GM23338 (cell line): Measurements from ENCODE around the gene GRIK1.

ENCODE experiments used
- CREB1 ChIP-seq: fragments of 250-450 bp; sonication (Bioruptor Pico); IDR thresholded peaks from 2 replicates; pipeline ENCODE4 v1.5.0; 2020; ENCODE audit warnings: low read depth, mild to moderate bottlenecking, moderate library complexity
- CTCF ChIP-seq, 2 experiments: fragments of 200-600 bp in 1 of 2; sonication (generic) in 1 of 2; conservative IDR thresholded peaks; 2 replicates each; pipeline versions ENCODE4 v1.5.1 to v1.6.1; 2016 to 2017; ENCODE audit warnings: antibody characterized with exemption in 2 of 2, low read depth in 2 of 2, mild to moderate bottlenecking in 2 of 2, moderate library complexity in 1 of 2
- EZH2 ChIP-seq: fragments of 200-600 bp; sonication (generic); IDR thresholded peaks from one replicate; pipeline ENCODE4 v1.8.0; 2017; ENCODE audit warnings: antibody characterized with exemption, mild to moderate bottlenecking, low read depth; ENCODE audit not compliant: unreplicated experiment
- EZH2phosphoT487 ChIP-seq: fragments of 200-600 bp; sonication (generic); IDR thresholded peaks from one replicate; pipeline ENCODE4 v1.8.1; 2018; ENCODE audit warnings: antibody characterized with exemption; ENCODE audit not compliant: unreplicated experiment
- JUNB ChIP-seq: IDR thresholded peaks from one replicate; pipeline ENCODE4 v1.6.1; 2016; ENCODE audit warnings: antibody characterized with exemption; ENCODE audit not compliant: unreplicated experiment
- NANOG ChIP-seq: IDR thresholded peaks from 2 replicates; pipeline ENCODE4 v1.6.1; 2016; ENCODE audit warnings: antibody characterized with exemption, borderline replicate concordance
- POLR2AphosphoS5 ChIP-seq: IDR thresholded peaks from 2 replicates; pipeline ENCODE4 v1.6.1; 2016; ENCODE audit warnings: antibody characterized with exemption, low read depth
- ZNF114 ChIP-seq: fragments of 250-450 bp; sonication (Bioruptor Pico); IDR thresholded peaks from 2 replicates; pipeline ENCODE4 v1.5.0; 2020; ENCODE audit warnings: mild to moderate bottlenecking, moderate library complexity
- TF ChIP-seq, protein P1 (sequence below): IDR thresholded peaks from 2 replicates; pipeline ENCODE4 v1.6.1; 2016; ENCODE audit warnings: antibody characterized with exemption
- TF ChIP-seq, protein P2 (sequence below): IDR thresholded peaks from one replicate; pipeline ENCODE4 v1.6.1; 2018; ENCODE audit warnings: antibody characterized with exemption; ENCODE audit not compliant: unreplicated experiment

DNA sequence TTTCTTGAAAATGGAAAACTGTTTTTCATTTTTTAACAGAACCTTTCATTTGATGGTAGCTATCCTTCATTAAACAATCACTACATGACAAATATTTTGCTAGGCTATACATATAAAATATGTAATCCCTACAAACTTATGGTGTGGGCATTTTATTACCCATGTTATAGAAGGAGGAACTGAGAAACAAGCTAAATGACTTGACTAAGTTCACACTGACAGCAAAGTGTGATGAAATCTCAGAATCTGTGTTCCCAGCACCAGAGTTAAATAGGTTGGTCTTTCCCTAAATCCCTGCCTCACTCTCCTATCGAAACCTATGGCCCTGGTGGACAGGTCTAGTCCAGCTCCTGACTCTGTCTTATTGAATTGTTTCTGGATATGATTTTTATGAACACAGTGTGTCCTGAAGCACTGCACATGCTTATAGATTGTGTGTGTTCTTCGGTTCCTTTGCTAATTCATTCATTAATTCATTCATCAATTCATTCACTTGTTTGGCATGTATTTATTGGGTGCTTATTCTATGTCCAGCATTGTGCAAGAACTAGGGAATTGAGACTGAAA is 301.0 kb downstream of the GRIK1 start:
- TF ChIP-seq, protein P1, sequence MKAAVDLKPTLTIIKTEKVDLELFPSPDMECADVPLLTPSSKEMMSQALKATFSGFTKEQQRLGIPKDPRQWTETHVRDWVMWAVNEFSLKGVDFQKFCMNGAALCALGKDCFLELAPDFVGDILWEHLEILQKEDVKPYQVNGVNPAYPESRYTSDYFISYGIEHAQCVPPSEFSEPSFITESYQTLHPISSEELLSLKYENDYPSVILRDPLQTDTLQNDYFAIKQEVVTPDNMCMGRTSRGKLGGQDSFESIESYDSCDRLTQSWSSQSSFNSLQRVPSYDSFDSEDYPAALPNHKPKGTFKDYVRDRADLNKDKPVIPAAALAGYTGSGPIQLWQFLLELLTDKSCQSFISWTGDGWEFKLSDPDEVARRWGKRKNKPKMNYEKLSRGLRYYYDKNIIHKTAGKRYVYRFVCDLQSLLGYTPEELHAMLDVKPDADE, result no peak
- TF ChIP-seq CTCF (conservative IDR thresholded peaks at IDR 0.05; ENCODE audit: low read depth in 2 of 2) (no peak), EZH2phosphoT487 (no peak), EZH2 (no peak), POLR2AphosphoS5 (no peak), CREB1 (CRISPR knock-in tag) (no peak), JUNB (no peak), ZNF114 (no peak), NANOG (no peak)
- TF ChIP-seq, protein P2, sequence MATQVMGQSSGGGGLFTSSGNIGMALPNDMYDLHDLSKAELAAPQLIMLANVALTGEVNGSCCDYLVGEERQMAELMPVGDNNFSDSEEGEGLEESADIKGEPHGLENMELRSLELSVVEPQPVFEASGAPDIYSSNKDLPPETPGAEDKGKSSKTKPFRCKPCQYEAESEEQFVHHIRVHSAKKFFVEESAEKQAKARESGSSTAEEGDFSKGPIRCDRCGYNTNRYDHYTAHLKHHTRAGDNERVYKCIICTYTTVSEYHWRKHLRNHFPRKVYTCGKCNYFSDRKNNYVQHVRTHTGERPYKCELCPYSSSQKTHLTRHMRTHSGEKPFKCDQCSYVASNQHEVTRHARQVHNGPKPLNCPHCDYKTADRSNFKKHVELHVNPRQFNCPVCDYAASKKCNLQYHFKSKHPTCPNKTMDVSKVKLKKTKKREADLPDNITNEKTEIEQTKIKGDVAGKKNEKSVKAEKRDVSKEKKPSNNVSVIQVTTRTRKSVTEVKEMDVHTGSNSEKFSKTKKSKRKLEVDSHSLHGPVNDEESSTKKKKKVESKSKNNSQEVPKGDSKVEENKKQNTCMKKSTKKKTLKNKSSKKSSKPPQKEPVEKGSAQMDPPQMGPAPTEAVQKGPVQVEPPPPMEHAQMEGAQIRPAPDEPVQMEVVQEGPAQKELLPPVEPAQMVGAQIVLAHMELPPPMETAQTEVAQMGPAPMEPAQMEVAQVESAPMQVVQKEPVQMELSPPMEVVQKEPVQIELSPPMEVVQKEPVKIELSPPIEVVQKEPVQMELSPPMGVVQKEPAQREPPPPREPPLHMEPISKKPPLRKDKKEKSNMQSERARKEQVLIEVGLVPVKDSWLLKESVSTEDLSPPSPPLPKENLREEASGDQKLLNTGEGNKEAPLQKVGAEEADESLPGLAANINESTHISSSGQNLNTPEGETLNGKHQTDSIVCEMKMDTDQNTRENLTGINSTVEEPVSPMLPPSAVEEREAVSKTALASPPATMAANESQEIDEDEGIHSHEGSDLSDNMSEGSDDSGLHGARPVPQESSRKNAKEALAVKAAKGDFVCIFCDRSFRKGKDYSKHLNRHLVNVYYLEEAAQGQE, result no peak
